NCI-H82 (cell line): ENCODE data around the gene VWA8.

ENCODE experiments used
- DNase-seq: peaks from one replicate; lab custom pipeline; 2025; lab: John Stamatoyannopoulos, UW

VWA8 gene

DNA sequence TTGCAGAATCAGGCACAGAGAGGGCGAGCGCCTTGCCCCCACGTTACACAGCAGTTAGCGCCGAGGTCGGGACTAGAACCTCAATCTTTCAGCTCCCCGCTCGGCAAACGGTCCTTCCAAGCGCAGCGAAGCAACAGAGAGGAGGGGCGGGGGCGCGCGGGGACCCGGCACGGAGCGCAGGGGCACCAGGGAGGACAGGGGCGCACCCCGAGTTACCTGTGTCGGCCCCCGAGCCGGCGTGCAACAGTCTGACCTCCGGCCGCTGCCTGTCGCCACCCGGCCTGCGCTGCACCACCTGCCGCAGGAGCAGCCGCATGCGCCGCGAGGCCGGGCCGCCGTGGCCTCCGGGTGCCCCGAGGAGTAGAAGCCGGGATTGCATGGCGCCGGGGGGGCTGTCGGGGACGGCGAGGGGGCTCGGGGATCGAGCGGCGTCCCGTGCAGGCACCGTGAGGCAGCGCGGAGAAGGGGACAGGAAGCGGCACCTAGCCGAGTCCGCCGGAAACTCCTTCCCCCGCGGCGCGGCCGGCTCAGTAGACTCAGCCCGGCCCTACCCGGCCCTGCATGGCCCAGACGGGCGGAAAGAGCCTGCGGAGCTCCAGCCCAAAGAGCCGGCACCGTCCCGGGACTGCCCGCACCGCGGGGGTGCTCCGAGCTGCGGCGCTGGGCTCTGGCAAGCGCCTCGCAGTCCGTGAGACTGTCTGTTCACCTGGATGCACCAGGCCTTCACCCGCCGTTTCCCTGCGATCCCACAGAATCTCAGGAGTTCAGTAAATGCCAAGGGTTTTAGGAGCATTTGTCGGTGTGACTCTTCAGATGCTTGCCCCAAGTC, at the start of gene VWA8:
Gene VWA8, minus strand, starts transcription at position 473 of the 829 bp plus-strand sequence. Its CDS starts 94 bp downstream, at position 379.
- DNase-seq, result peak; percentile 90

DNA sequence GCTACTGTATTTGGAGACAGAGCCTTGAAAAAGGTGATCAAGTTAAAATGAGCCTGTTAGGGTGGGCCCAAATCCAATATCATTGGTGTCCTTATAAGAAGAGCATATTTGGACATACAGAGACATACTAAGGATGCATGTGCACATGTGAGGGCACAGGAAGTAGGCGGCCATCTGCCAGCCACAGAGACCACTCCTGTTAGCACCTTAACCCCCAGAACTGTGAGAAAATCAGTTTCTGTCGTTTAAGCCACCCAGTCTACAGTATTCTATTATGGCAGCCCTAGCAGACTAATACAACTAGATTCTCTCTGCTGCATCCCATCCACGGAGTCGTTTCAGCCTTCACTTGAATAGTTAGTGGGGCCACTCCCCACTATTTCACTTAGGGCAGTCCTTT, 48.1 kb upstream of the VWA8 start:
- DNase-seq, result no peak

DNA sequence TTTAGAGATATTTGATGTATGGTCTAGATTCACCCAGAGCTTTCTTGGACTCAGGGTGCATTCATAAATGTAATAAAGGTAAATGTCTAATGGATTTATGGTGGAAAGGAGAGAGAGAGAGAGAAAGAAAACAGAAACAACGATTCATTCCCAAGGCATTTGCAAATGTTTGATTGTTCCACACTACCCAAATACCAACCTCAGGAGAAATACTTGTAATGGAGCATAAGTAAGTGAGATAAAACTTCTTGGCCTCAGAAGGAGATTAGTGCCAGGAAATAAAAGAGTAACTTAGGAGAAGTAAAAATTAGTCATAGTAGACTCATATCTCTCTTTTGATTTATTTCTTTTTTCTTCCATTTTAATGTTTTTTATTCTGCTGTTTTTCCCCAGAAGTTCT, 46.9 kb upstream of the VWA8 start:
- no peak for DNase-seq

DNA sequence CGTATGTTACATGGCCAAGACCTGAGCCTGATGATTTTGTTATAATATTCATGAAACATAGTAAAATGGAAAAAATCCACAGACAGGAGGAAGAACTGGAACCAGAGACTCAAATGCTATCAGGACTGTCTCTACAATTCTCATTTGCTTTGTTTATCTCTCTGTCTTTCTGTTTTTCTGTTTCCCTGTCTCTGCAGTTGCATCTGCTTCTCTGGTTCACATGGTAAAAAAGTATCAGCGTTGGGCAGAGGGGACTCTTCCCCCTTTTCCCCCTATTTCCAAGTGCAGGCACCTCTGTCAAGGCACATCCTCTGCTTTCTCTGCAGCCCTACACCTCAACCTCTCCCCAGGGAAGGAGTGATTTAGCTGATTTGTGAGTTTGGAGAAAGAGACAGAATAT, 41.2 kb upstream of the VWA8 start:
- no peak for DNase-seq

DNA sequence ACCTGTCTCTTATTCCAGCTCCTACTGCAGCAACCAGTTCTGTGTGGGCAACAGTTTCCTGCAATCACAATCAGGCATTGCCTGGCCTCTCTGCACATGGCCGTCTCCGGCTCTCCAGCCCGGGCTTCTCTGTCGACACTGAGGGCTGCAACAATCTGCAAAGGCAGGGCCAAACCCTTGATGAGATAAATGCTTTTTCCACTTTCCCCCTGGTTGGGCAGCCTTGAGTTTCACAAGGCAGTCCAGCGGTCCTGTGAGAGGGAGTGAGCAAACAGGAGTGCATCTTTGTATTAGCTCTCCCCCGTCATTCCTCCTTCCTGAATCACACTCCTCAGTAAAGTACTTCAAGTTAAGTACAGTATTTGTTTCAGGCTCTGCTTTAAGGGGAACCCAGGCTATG, 40.7 kb upstream of the VWA8 start:
- no peak for DNase-seq

DNA sequence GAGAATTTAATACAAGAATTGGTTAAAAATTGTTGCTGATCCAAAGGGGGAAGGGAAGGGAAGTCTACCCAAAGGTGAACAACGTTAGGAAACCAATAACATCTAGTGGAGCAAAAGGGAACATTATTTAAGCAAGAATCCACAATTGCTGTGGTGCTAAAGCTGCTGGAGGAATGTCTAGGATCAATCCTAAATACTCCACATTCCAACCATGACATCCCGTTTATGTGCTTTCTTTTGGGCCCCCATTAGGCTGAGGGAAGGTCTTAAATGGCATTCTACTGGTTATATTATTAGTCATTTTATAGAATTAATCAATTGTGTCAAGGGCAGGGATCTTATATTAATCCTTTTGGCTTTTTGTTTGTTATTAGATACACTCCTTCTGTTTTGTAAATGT, 39.9 kb upstream of the VWA8 start:
- no peak for DNase-seq

DNA sequence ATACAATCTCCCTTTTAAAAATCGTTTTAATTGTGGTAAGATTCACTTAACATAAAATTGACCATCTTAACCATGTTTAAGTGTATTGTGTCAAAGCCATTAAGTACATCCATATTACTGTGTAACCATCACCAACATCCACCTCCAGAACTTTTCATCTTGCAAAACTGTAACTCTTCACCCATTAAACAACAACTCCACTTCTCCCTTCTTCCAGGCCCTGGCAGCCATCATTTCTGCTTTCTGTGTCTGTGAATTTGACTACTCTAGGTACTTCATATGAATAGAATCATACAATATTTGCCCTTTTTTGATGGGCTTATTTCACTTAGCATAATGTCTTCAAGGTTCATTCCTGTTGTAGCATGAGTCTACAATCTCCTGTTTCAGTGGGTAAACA, 36.5 kb upstream of the VWA8 start:
- no peak for DNase-seq

DNA sequence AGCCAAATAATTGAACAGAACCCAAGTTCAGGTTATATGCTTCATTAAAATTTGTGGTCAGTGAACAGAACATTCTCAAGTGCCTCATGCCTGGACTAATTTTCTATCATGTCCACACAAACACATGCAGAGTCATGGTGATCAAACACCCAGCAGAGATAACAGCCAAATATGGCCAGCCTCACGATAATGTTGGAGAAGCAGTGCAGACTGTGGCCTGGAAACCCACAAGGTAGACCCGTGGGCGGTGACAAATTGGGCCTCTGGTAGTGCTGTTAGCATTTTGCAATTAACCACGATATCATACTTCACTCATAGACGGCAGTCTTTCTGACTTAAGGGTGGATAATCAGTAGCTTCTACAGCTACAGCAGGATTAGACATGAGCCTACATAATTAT, 35.0 kb upstream of the VWA8 start:
- no peak for DNase-seq

DNA sequence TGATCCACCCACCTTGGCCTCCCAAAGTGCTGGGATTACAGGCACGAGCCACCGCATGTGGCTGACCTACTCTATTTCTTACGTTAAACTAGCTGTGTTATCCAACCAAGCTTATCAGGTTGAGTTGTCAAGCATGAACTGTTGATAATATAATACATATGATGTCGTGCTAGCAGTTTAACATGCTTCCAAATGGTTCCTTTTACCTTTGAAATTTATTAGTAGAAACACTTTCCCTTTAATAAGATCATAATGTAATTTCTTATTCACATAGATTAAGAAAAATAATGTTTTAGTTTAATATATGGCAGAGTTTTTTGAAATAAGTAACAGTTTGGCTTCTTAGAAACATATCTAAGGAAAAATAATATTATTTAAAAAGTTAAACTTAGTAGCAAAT, 34.4 kb upstream of the VWA8 start:
- no peak for DNase-seq

DNA sequence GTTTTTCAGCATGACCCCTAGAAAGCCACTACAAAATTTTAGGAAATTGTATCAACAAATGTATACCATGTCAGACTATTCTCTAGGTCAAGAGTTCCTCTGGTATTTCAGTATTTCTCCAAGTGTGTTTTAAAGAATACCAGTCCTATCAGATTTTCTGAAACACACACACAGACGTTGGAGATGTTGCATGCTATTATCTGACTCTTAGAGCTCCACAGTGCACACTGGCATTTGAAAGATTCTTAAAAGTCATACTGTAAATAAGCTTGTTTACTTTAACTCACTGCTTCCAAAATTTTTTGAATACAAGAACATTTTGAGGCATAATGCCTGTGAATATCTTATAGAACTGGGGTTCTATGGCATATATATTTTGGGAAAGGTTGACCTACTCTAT, 33.8 kb upstream of the VWA8 start:
- no peak for DNase-seq

DNA sequence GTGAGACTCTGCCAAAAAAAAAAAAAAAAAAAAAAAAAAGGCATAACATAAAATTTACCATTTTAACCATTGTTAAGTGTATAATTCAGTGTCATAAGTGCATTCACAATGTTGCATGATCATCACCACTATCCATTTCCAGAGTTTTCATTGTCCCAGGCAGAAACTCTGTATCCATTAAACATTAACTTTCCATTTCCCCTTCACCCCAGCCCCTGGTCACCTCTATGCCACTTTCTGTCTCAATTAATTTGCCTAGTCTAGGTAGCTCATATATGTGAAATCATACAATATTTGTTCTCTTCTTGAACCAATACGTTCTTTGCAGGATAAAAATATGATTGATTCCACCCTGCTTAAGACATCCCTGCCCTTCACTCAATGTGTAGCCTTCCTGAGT, 31.0 kb upstream of the VWA8 start:
- no peak for DNase-seq

DNA sequence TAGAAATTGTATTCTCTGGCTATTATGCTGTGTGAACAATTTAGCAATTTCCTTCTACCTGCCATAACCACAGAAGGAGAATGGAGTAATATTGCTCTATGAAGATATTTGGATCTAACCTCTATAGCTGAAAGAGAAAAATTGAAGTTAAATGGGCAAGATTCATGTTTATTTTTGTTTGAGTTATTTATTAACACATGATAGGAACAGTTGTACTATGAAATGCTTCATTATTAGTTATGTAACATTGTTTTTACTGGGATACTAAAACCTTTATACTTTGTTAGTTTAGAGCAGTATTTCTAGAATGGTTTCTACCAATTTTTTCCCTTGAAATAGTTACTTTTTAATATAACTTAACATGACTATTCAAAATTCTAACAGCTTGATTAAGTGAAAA, 27.3 kb upstream of the VWA8 start:
- DNase-seq, result no peak

DNA sequence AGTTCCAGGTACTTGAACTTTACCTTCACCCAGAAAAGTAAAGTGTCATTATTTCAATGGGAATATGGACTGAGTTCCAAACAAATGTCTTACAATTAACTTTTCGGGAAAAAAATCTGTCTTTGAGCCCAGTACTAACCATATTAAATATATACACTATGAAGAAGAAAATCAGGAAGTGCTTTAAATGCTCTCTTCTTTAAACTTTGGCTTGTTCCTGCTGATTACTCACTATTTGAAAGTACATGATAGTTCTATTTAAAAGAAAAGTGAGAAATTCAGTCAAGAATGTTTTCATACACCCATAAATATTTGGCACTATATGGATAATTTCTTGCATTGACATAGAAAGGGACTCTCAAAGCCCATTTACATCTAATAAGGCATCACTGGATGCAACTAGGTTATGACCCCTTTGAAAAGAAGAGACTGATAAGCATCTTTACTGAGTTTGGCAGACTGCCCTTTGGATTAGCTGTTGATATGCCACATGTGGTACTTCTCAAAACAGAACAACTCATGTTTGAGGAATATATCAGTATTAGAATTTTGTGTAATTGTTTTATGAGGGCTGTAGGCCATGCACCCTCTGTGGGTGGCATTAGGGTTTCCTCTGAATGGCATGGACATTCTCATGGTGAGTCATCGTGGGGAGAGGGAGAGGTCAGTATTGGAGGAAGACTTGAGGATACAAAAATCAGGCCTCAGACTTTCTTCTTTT, 25.0 kb upstream of the VWA8 start:
- DNase-seq, result peak; percentile 7

DNA sequence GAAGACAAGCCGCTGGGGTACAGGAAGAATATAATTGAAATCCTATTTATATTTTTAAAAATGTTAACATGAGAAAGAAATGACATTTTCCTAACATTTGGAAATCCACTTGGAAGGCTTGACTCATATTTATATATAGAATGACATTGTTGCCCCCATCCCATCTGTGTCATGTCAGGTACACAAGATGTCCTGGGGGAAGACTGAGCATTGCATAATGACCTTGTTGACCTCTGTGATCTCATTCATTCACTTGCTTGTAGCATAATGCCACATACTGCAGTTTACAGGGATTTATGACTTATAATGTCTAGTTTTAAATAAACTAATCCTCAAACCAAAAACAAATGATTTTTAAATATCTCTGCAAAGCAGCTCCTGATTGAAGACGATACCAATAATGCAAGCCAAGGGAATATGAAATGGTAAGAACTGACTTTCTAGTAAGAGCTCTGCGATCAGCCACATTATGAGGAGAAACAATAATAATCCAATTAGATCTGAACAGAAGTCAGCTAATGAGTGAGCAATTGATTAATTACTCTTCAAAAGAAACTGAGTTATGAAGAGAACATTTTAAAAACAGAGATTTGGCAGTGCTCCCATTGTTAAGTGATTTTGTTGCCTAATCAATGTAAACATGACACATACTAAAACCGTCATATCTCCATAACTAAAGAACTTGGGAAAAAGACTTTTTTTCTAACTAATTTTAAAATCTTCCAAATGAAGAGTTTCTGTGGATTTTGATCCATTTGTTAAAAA, 21.2 kb upstream of the VWA8 start:
- DNase-seq, result no peak

DNA sequence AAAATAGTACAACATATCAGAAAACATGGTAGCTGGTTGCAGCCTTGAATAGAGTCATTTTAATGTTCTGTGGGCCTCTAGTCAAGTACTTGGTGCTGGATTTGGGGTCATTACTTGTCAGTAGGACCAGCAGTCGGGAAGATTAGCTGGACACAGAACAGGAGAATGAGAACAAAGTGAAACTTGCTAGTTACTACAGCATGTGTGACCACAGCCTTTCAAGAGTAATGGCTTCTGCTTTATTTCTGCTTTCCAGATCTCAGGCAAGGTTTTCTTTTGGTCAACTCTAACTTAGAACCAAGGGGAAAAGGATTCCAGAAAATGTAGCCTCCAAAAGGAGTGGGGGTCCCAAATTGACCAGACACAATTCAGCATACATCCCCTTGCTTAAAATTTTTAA, 17.1 kb upstream of the VWA8 start:
- no peak for DNase-seq

DNA sequence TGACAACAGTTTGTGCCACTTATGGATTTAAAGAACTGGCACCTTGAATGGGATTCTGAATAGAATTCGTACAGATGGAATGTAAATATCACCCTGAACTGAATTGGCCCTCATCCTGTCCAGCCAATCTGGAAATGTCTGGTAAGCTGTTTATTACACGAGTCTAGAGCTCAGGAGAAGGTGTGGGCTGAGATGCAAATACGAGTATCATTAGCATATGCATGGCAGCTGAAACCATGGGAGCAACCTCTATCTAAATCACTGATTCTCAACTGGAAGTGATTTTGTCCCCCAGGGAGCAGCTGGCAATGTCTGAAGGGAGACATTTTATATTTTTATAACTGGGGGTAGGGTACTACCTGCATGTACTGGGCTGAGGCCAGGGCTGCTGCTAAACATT, 15.6 kb upstream of the VWA8 start:
- DNase-seq, result peak; percentile 28

DNA sequence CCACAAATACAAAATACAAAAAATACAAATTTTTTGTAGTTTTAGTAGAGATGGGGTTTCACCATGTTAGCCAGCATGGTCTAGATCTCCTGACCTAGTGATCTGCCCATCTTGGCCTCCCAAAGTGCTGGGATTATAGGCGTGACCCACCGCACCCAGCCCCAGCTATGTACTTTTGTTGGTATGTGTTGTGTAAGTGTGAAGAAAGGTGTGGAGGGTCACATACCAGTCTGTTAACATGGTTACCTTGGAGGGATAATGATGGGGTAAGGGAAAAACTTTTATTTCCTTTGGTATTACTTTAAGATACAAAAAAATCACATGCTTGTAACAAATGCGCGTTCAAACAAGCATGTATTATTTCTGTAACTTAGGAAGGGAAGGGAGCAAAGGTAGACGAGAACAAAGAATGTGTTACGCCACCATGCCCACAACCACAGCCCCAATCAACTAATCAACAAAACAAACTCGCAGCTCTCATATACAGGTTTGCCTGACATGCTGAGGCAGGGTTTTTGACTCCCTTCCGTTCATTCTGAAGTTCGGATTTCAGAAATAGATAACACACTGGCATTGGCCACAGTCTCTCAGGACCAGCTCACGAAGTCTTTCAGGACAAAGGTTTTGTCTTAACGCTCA, 13.5 kb upstream of the VWA8 start:
- DNase-seq, result no peak

DNA sequence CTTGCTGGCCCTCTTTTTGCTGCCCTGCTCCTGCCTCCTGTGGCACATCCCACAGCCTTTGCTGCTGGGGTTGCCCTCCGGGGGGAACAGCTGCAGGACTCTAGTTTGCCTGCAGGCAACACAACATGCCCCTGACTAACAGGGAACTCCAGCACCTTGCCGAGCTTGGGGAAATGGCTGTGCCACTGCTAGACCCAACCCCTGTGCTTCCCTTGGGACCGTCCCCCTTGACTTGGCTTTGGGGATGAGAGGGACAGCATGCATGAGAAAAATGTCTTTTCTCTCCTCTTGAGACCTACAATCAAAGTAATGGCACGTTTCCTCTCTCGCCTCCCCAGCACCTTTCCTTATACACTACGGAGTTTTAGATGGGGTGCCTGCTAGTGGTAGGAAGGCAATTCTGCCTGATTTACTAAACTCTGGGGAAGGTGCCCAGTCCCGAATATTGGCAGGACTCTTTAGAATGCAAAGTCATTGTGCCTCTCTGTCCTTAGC, 12.4 kb upstream of the VWA8 start:
- no peak for DNase-seq

DNA sequence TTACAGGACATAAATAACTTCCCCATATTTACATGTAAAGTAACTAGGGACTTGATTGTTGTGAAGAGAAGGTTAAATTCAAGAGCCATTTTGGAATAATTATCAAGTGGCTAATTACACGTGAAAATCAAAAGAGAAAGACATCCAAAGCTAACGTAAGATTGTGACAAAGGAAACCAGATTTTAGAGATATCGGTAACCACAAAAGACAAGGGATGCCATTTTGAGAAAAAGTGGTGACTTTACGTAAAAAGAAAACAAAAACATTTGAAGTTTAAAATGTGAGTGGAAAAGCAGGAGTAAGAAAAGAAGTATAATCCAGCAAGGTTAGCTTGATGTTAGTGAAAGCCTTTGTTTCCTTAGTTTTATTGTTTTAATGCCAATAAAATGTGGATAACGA, 10.9 kb upstream of the VWA8 start:
- DNase-seq, result no peak

DNA sequence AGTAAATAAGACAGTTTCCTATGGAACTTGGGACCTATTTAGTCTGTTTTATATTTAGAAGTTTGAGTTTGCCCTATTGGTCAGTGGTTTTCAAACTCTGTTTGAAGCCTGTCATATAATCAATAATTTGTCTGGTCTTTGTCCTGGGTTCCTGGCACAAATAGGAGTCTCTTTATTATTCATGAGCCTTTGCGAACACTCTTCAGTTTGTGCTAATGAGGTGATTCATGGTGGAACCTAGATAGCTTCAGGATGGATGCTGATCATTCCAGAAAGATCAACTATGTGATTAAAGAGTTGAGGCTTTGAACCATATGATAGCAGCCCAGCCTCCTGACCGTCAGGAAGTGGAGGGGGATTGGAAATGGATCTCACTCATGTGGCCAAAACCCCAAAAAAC, 10.0 kb upstream of the VWA8 start:
- no peak for DNase-seq

DNA sequence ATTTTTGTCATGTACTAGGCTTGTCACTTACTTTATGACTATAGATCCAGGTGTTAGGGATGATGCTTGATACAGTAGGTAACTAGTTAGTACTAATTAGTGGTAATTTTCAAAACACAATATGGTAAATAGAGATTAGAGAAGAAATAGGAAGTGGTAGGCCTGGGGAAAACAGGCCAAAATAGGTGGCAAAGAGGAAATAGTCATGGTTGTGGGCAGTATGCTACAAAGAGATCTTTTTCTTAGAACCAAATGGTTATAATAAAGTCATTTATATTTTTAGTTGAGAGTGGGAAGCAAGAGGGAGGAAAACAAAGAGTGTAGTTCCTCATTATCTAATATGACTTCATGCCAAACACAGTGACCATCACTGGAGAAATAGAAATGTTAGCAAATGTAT, 9.1 kb upstream of the VWA8 start:
- no peak for DNase-seq

DNA sequence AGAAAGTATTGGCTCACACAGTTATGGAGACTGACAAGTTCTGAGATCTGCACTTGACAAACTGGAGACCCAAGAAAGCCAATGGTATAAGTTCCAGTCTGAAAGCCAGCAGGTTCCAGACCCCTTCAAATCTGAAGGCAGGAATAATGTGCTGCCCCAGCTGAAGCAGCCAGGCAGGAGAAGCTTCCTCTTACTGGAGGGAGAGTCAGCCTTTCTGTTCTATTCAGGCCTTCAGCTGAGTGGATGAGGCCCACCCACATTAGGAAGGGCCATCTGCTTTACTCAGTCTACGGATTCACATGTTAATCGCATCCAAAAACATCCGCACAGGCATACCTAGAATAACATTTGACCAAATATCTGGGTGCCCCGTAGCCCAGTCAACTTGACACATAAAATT, 8.2 kb upstream of the VWA8 start:
- DNase-seq, result no peak
